Measurements from ENCODE around the gene SF3A1.

DNA sequence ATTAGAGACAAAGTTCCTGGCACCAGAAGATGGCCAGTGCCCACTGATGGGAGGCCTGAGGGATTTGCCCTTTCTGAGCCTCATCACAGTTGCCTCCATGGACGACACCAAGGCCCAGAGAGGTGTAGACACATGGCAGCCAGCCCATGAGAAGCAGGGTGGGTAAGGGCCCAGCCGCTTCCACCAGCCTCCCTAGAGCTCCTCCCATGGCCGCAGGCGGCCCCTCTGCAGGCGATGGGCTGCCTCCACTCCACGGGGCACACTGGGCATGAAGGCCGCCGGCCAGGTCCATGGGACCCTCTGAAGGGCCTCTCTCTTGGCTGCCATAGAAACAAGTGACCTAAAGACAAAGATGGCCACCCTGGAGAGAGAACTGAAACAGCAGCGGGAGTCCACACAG is 14.6 kb upstream of the SF3A1 start:
- TF ChIP-seq, protein P1, sequence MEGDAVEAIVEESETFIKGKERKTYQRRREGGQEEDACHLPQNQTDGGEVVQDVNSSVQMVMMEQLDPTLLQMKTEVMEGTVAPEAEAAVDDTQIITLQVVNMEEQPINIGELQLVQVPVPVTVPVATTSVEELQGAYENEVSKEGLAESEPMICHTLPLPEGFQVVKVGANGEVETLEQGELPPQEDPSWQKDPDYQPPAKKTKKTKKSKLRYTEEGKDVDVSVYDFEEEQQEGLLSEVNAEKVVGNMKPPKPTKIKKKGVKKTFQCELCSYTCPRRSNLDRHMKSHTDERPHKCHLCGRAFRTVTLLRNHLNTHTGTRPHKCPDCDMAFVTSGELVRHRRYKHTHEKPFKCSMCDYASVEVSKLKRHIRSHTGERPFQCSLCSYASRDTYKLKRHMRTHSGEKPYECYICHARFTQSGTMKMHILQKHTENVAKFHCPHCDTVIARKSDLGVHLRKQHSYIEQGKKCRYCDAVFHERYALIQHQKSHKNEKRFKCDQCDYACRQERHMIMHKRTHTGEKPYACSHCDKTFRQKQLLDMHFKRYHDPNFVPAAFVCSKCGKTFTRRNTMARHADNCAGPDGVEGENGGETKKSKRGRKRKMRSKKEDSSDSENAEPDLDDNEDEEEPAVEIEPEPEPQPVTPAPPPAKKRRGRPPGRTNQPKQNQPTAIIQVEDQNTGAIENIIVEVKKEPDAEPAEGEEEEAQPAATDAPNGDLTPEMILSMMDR (IDR thresholded peaks at IDR 0.05), result no peak
- TF ChIP-seq POLR2A (IDR thresholded peaks at IDR 0.05), result no peak

Measured in Peyer's patch (tissue), 4 donors.